K562 (cell line): ENCODE data around the gene RRBP1. TPM values are rescaled to one million over a fixed set of nuclear protein-coding genes. Genes with fewer than 3 reads are reported as not detected.

Source experiments
- CBFA2T3 ChIP-seq: fragments of 450-650 bp; IDR thresholded peaks from 2 replicates; pipeline ENCODE4 v1.6.1; 2017
- CEBPG ChIP-seq, 3 experiments: fragments of 200-800 bp in 1 of 3; sonication (Bioruptor generic) in 1 of 3; sonication (generic) in 1 of 3; formaldehyde crosslinking in 1 of 3; IDR thresholded peaks in 2 of 3; conservative IDR thresholded peaks in 1 of 3; 2 replicates each; pipeline versions ENCODE4 v1.6.1 to v1.8.0; 2016 to 2022; ENCODE audit warnings: missing compliant biosample characterization in 2 of 3, missing genetic modification characterization in 2 of 3, mild to moderate bottlenecking in 1 of 3, missing genetic modification reagents in 1 of 3
- CTCFL ChIP-seq: IDR thresholded peaks from 2 replicates; pipeline ENCODE4 v1.6.1; 2011; ENCODE audit warnings: borderline replicate concordance, low read depth, mild to moderate bottlenecking, moderate library complexity, low read length; ENCODE audit not compliant: insufficient read depth, poor library complexity, severe bottlenecking
- DMBX1 ChIP-seq: fragments of 250-450 bp; sonication (Bioruptor Pico); IDR thresholded peaks from 2 replicates; pipeline ENCODE4 v1.8.0; 2022; ENCODE audit warnings: inconsistent platforms, mild to moderate bottlenecking, moderate library complexity, borderline replicate concordance
- ETS2 ChIP-seq: IDR thresholded peaks from 2 replicates; pipeline ENCODE4 v1.6.1; 2016; ENCODE audit warnings: borderline replicate concordance, missing genetic modification characterization, mild to moderate bottlenecking, moderate library complexity, missing compliant biosample characterization; ENCODE audit not compliant: poor library complexity, severe bottlenecking
- MAZ ChIP-seq, 2 experiments: fragments of 450-650 bp in 1 of 2; sonication (generic) in 1 of 2; formaldehyde crosslinking; IDR thresholded peaks in 1 of 2; conservative IDR thresholded peaks in 1 of 2; 2 replicates each; pipeline versions ENCODE4 v1.4.0 to v1.5.0; 2020; ENCODE audit warnings: mild to moderate bottlenecking in 1 of 2, missing genetic modification reagents in 1 of 2
- NKRF ChIP-seq: fragments of 450-650 bp; IDR thresholded peaks from 2 replicates; pipeline ENCODE4 v1.6.1; 2016; ENCODE audit warnings: borderline replicate concordance
- NRF1 ChIP-seq, 2 experiments: fragments of 450-650 bp; IDR thresholded peaks in 1 of 2; conservative IDR thresholded peaks in 1 of 2; 2 replicates each; pipeline ENCODE4 v1.6.1; 2014; ENCODE audit warnings: mild to moderate bottlenecking in 2 of 2
- SMAD1 ChIP-seq: fragments of 150-350 bp; IDR thresholded peaks from 2 replicates; pipeline ENCODE4 v1.6.1; 2014; ENCODE audit warnings: low read length, low read depth; ENCODE audit not compliant: partially characterized antibody
- SMARCA4 ChIP-seq: fragments of 450-650 bp; IDR thresholded peaks from 2 replicates; pipeline ENCODE4 v1.6.1; 2016
- SMC3 ChIP-seq: conservative IDR thresholded peaks from 2 replicates; pipeline ENCODE4 v1.6.1; 2011; ENCODE audit warnings: low read depth, low read length, improper control_type of control experiment; ENCODE audit not compliant: insufficient read depth
- STAT5B ChIP-seq: fragments of 250-450 bp; sonication (Bioruptor Pico); IDR thresholded peaks from 2 replicates; pipeline ENCODE4 v1.8.0; 2021; ENCODE audit warnings: mild to moderate bottlenecking, inconsistent platforms
- ZNF12 ChIP-seq: sonication (generic); formaldehyde crosslinking; IDR thresholded peaks from 2 replicates; pipeline ENCODE4 v1.4.0; 2020; ENCODE audit warnings: mild to moderate bottlenecking, missing genetic modification reagents
- ZNF507 ChIP-seq: conservative IDR thresholded peaks from 2 replicates; pipeline ENCODE4 v1.6.1; 2017; ENCODE audit warnings: missing genetic modification characterization, missing compliant biosample characterization
- polyA plus RNA-seq, 8 experiments: library from polyadenylated mRNA; depleted of rRNA in 4 of 8; stranded (reverse) in 5 of 8; unstranded in 3 of 8; fragments of >200 nt; fragmentation: Nextera tagmentation in 2 of 8; fragmentation: Illumina TruSeq in 1 of 8; extraction: Ambion mirVana in 2 of 8; extraction: Trizol in 1 of 8; gene quantifications; 2 replicates each; pipeline versions ENCODE4 v1.2.1 to v1.2.3, GENCODE V29; 2011 to 2014; ENCODE audit warnings: inconsistent platforms in 1 of 8, missing spikeins in 1 of 8
- total RNA-seq, 7 experiments: library from RNA; depleted of rRNA in 6 of 7; stranded (reverse); fragments of >200 nt in 6 of 7; fragmentation: Illumina TruSeq in 2 of 7; extraction: Trizol in 2 of 7; gene quantifications; 2 replicates each; pipeline versions ENCODE4 v1.2.1 to v1.2.3, GENCODE V29; 2011 to 2021; ENCODE audit warnings: low replicate concordance in 1 of 7
- TF ChIP-seq, protein P1 (sequence below): sonication (generic); formaldehyde crosslinking; IDR thresholded peaks from 2 replicates; pipeline ENCODE4 v1.8.1; 2023; ENCODE audit warnings: mild to moderate bottlenecking, missing genetic modification reagents, moderate library complexity
- TF ChIP-seq, protein P2 (sequence below): sonication (generic); formaldehyde crosslinking; IDR thresholded peaks from 2 replicates; pipeline ENCODE4 v1.8.0; 2023; ENCODE audit warnings: mild to moderate bottlenecking, missing genetic modification reagents

Gene RRBP1
- total and polyA plus RNA-seq, 9 of the 15 experiments (the other 6 are each of a cell fraction or from before 2014, with no cell fraction given), result 0.84 to 32.0 (median 17.6) TPM

- TF ChIP-seq ETS2 (tag) (no peak), NRF1 (conservative IDR thresholded peaks at IDR 0.05 in 1 of 2, IDR thresholded peaks at IDR 0.05 in 1 of 2) (peak; percentile 89), MAZ (CRISPR knock-in tag; conservative IDR thresholded peaks at IDR 0.05 in 1 of 2, IDR thresholded peaks at IDR 0.05 in 1 of 2) (peak; percentile 66 to 76; a peak in 3 of 4 replicates), DMBX1 (no peak), SMARCA4 (peak; percentile 69), CBFA2T3 (no peak), ZNF507 (tag) (no peak), SMAD1 (no peak), NKRF (no peak), STAT5B (CRISPR knock-in tag) (no peak), ZNF12 (no peak), CTCFL (peak; percentile 37), CEBPG (CRISPR knock-in tag; IDR thresholded peaks at IDR 0.05) (peak; percentile 97), CEBPG (tag; conservative IDR thresholded peaks at IDR 0.05 in 1 of 2, IDR thresholded peaks at IDR 0.05 in 1 of 2) (peak; percentile 97 to 99), SMC3 (no peak)
- TF ChIP-seq, protein P1, sequence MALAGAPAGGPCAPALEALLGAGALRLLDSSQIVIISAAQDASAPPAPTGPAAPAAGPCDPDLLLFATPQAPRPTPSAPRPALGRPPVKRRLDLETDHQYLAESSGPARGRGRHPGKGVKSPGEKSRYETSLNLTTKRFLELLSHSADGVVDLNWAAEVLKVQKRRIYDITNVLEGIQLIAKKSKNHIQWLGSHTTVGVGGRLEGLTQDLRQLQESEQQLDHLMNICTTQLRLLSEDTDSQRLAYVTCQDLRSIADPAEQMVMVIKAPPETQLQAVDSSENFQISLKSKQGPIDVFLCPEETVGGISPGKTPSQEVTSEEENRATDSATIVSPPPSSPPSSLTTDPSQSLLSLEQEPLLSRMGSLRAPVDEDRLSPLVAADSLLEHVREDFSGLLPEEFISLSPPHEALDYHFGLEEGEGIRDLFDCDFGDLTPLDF (CRISPR knock-in tag), result no peak
- TF ChIP-seq, protein P2, sequence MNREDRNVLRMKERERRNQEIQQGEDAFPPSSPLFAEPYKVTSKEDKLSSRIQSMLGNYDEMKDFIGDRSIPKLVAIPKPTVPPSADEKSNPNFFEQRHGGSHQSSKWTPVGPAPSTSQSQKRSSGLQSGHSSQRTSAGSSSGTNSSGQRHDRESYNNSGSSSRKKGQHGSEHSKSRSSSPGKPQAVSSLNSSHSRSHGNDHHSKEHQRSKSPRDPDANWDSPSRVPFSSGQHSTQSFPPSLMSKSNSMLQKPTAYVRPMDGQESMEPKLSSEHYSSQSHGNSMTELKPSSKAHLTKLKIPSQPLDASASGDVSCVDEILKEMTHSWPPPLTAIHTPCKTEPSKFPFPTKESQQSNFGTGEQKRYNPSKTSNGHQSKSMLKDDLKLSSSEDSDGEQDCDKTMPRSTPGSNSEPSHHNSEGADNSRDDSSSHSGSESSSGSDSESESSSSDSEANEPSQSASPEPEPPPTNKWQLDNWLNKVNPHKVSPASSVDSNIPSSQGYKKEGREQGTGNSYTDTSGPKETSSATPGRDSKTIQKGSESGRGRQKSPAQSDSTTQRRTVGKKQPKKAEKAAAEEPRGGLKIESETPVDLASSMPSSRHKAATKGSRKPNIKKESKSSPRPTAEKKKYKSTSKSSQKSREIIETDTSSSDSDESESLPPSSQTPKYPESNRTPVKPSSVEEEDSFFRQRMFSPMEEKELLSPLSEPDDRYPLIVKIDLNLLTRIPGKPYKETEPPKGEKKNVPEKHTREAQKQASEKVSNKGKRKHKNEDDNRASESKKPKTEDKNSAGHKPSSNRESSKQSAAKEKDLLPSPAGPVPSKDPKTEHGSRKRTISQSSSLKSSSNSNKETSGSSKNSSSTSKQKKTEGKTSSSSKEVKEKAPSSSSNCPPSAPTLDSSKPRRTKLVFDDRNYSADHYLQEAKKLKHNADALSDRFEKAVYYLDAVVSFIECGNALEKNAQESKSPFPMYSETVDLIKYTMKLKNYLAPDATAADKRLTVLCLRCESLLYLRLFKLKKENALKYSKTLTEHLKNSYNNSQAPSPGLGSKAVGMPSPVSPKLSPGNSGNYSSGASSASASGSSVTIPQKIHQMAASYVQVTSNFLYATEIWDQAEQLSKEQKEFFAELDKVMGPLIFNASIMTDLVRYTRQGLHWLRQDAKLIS, result peak; percentile 47; the same call in 1 of the 2 replicates
These were observed at the start of gene RRBP1 (continued) for GRCh38 chr20:17682103-17682888.
